Amniotic stem cell (primary cell): ENCODE results near the gene BTBD6.
"Not testable (repeated sequence)": the region's sequence is repeated elsewhere in the genome, so short reads cannot be mapped to it uniquely, and the experiment has no call there.

Experiments used
- DNase-seq: peaks from one replicate; lab custom pipeline; 2025; lab: John Stamatoyannopoulos, UW

BTBD6 gene

GRCh38 chr14:105269405-105269804 is 21.1 kb downstream of the BTBD6 start:
- DNase-seq, result no peak

GRCh38 chr14:105271224-105271890 is 23.0 kb downstream of the BTBD6 start:
- DNase-seq, result no peak

- DNase-seq, result no peak
Measured at GRCh38 chr14:105272623-105273022, 24.3 kb downstream of the BTBD6 start.

- DNase-seq, result no peak
Measured at GRCh38 chr14:105273062-105273461, 24.7 kb downstream of the BTBD6 start.

GRCh38 chr14:105274637-105275036 is 26.3 kb downstream of the BTBD6 start:
- no peak for DNase-seq

GRCh38 chr14:105275267-105275946 is 27.1 kb downstream of the BTBD6 start:
- DNase-seq, result no peak

GRCh38 chr14:105277448-105277847 is 29.1 kb downstream of the BTBD6 start:
- DNase-seq, result not testable (repeated sequence)

GRCh38 chr14:105279642-105280361 is 31.5 kb downstream of the BTBD6 start:
- no peak for DNase-seq

GRCh38 chr14:105280525-105280924 is 32.2 kb downstream of the BTBD6 start:
- DNase-seq, result no peak

GRCh38 chr14:105281371-105282097 is 33.2 kb downstream of the BTBD6 start:
- no peak for DNase-seq

GRCh38 chr14:105282098-105282725 is 33.9 kb downstream of the BTBD6 start:
- no peak for DNase-seq

GRCh38 chr14:105283028-105283427 is 34.7 kb downstream of the BTBD6 start:
- DNase-seq, result no peak

GRCh38 chr14:105283899-105284298 is 35.6 kb downstream of the BTBD6 start:
- no peak for DNase-seq

GRCh38 chr14:105285174-105285573 is 36.8 kb downstream of the BTBD6 start:
- no peak for DNase-seq

- no peak for DNase-seq
Measured at GRCh38 chr14:105286759-105287144, 38.4 kb downstream of the BTBD6 start.

- DNase-seq, result no peak
Measured at GRCh38 chr14:105287249-105288102, 39.1 kb downstream of the BTBD6 start.

- DNase-seq, result not testable (repeated sequence)
Measured at GRCh38 chr14:105288936-105289335, 40.6 kb downstream of the BTBD6 start.

GRCh38 chr14:105290621-105291346 is 42.5 kb downstream of the BTBD6 start:
- no peak for DNase-seq

- no peak for DNase-seq
Measured at GRCh38 chr14:105292826-105293711, 44.7 kb downstream of the BTBD6 start.
